PC-3 (cell line): ENCODE results near the gene ADGRV1. TPM values are rescaled to one million over a fixed set of nuclear protein-coding genes. Genes with fewer than 3 reads are reported as not detected.

Source experiments
- ATAC-seq: fragments of 200-7000 bp; cut with Tn5 transposase; 2 replicates; pipeline ENCODE4 v1.9.1; 2020; ENCODE audit warnings: mild to moderate bottlenecking, moderate library complexity
- BruUV-seq: library from RNA; stranded (reverse); fragments of 400-500 nt; replicated peaks from 2 replicates; lab custom pipeline; 2021; lab: Mats Ljungman, UMichigan
- CTCF ChIA-PET: fragments of 300-600 bp; sonication (Branson Sonifier 250); formaldehyde crosslinking; loops from one replicate; lab custom pipeline; 2022; ENCODE audit warnings: antibody characterized with exemption; lab: Charles Lee
- POLR2A ChIA-PET: fragments of 300-600 bp; sonication (Branson Sonifier 250); formaldehyde crosslinking; loops from one replicate; lab custom pipeline; 2022; ENCODE audit warnings: antibody characterized with exemption; ENCODE audit not compliant: unreplicated experiment; lab: Charles Lee
- DNase-seq: peaks from one replicate; pipeline ENCODE4 v3.0.0-alpha.2; 2015
- H2AFZ ChIP-seq: fragments of 300-600 bp; sonication (generic); 2 replicates; pipeline ENCODE4 v1.6.0; 2016; ENCODE audit warnings: antibody characterized with exemption, low read length
- H3F3A ChIP-seq: fragments of 300-600 bp; sonication (generic); one replicate; pipeline ENCODE4 v1.6.0; 2017; ENCODE audit warnings: antibody characterized with exemption, low read length, control low read depth, mild to moderate bottlenecking; ENCODE audit not compliant: unreplicated experiment
- H3K27ac ChIP-seq: fragments of 300-600 bp; sonication (generic); 2 replicates; pipeline ENCODE4 v1.5.1; 2016; ENCODE audit warnings: mild to moderate bottlenecking, low read length
- H3K27me3 ChIP-seq: fragments of 300-600 bp; sonication (generic); 2 replicates; pipeline ENCODE4 v1.6.1; 2016; ENCODE audit warnings: low read length, mixed read lengths
- H3K36me3 ChIP-seq: fragments of 300-600 bp; sonication (generic); 2 replicates; pipeline ENCODE4 v1.6.1; 2016; ENCODE audit warnings: low read depth, mixed run types, low read length, mixed read lengths
- H3K4me1 ChIP-seq: fragments of 300-600 bp; sonication (generic); 2 replicates; pipeline ENCODE4 v1.5.1; 2016; ENCODE audit warnings: low read length; ENCODE audit not compliant: insufficient read depth
- H3K4me2 ChIP-seq: fragments of 300-600 bp; sonication (generic); 2 replicates; pipeline ENCODE4 v1.6.0; 2016; ENCODE audit warnings: low read length
- H3K4me3 ChIP-seq: fragments of 300-600 bp; sonication (generic); 2 replicates; pipeline ENCODE4 v1.5.1; 2016; ENCODE audit warnings: mild to moderate bottlenecking, low read length, mixed read lengths
- H3K79me2 ChIP-seq: fragments of 300-600 bp; sonication (generic); 2 replicates; pipeline ENCODE4 v1.6.1; 2017; ENCODE audit warnings: low read length, mixed read lengths
- H3K9ac ChIP-seq: fragments of 300-600 bp; sonication (generic); 2 replicates; pipeline ENCODE4 v1.6.0; 2016; ENCODE audit warnings: mild to moderate bottlenecking, low read length
- H3K9me2 ChIP-seq: fragments of 300-600 bp; sonication (generic); replicated peaks from 2 replicates; pipeline ENCODE4 v1.6.1; 2016; ENCODE audit warnings: mixed run types, low read length, mixed read lengths
- H3K9me3 ChIP-seq: fragments of 300-600 bp; sonication (generic); 2 replicates; pipeline ENCODE4 v1.6.1; 2016; ENCODE audit warnings: low read length, mixed read lengths
- H4K20me1 ChIP-seq: fragments of 300-600 bp; sonication (generic); 2 replicates; pipeline ENCODE4 v1.6.1; 2016; ENCODE audit warnings: low read length, mixed read lengths
- CTCF ChIP-seq: fragments of 300-600 bp; sonication (generic); conservative IDR thresholded peaks from 2 replicates; pipeline ENCODE4 v1.5.1; 2017; ENCODE audit warnings: antibody characterized with exemption, low read depth, mild to moderate bottlenecking, low read length
- EZH2 ChIP-seq: fragments of 300-600 bp; sonication (generic); IDR thresholded peaks from one replicate; pipeline ENCODE4 v1.6.1; 2017; ENCODE audit warnings: antibody characterized with exemption, mild to moderate bottlenecking, low read length; ENCODE audit not compliant: unreplicated experiment
- EZH2phosphoT487 ChIP-seq: fragments of 300-600 bp; sonication (generic); IDR thresholded peaks from 2 replicates; pipeline ENCODE4 v1.6.1; 2018; ENCODE audit warnings: mild to moderate bottlenecking, antibody characterized with exemption, low read length, borderline replicate concordance
- intact Hi-C: fragments of 100-400 bp; cut with micrococcal nuclease; formaldehyde crosslinking; loops from 2 replicates; pipeline ENCODE4 v1.9.0; 2023
- total RNA-seq: library from RNA; depleted of rRNA; stranded (reverse); fragments of >200 nt; gene quantifications from 2 replicates; pipeline ENCODE4 v1.2.3, GENCODE V29; 2014

Gene ADGRV1
- total RNA-seq, 1 experiment from 2014 or later, result 22.7 TPM

GRCh38 chr5:90636948-90637347 lies 78.4 kb downstream of the ADGRV1 start:
- intact Hi-C loops, result no loop called here
- no peaks in the 10 kb centered on the region for H3K36me3 ChIP-seq
- TF ChIP-seq CTCF, result no peak
- no peak for TF ChIP-seq EZH2
- no peak for TF ChIP-seq EZH2phosphoT487

GRCh38 chr5:90637731-90638130 lies 79.1 kb downstream of the ADGRV1 start:
- Histone ChIP-seq H3K27me3 (no peaks in the 10 kb centered on the region), H3K9me2 (no peaks in the 10 kb centered on the region), H3F3A (no peaks in the 10 kb centered on the region), H3K79me2 (no peaks in the 10 kb centered on the region), H3K4me3 (no peak overlapping the region), H2AFZ (no peak overlapping the region), H3K9me3 (no peaks in the 10 kb centered on the region), H3K9ac (no peak overlapping the region), H4K20me1 (no peaks in the 10 kb centered on the region), H3K4me1 (no peaks in the 10 kb centered on the region), H3K4me2 (no peak overlapping the region), H3K36me3 (no peaks in the 10 kb centered on the region), H3K27ac (no peak overlapping the region)
- CTCF ChIA-PET, result no interaction called here
- intact Hi-C loops, result no loop called here
- no peak for TF ChIP-seq EZH2phosphoT487
- TF ChIP-seq EZH2, result no peak
- TF ChIP-seq CTCF, result no peak
- ATAC-seq (no peak), DNase-seq (no peak)
- POLR2A ChIA-PET, result no interaction called here
- BruUV-seq, result no TSS peak

More at GRCh38 chr5:90636948-90637347, 78.4 kb downstream of the ADGRV1 start:
- ATAC-seq (no peak), DNase-seq (no peak)
- Histone ChIP-seq H3K4me1 (no peaks in the 10 kb centered on the region), H3K27me3 (no peaks in the 10 kb centered on the region), H3K27ac (no peak overlapping the region), H3K9me3 (no peaks in the 10 kb centered on the region), H3K4me3 (no peak overlapping the region), H3K79me2 (no peaks in the 10 kb centered on the region), H3K9me2 (no peaks in the 10 kb centered on the region), H2AFZ (no peak overlapping the region), H3K9ac (no peak overlapping the region), H3F3A (no peaks in the 10 kb centered on the region), H4K20me1 (no peaks in the 10 kb centered on the region), H3K4me2 (no peak overlapping the region)
- BruUV-seq, result no TSS peak
- CTCF ChIA-PET, result no interaction called here
- POLR2A ChIA-PET, result no interaction called here

- Histone ChIP-seq H3K4me2 (no peak overlapping the region), H3F3A (no peaks in the 10 kb centered on the region), H2AFZ (no peak overlapping the region), H3K9me2 (no peaks in the 10 kb centered on the region), H3K9ac (no peak overlapping the region), H3K79me2 (no peaks in the 10 kb centered on the region), H3K4me3 (no peak overlapping the region), H3K36me3 (no peaks in the 10 kb centered on the region), H3K9me3 (no peaks in the 10 kb centered on the region), H3K4me1 (no peaks in the 10 kb centered on the region), H4K20me1 (no peaks in the 10 kb centered on the region), H3K27ac (no peak overlapping the region), H3K27me3 (no peaks in the 10 kb centered on the region)
- ATAC-seq, result no peak
- intact Hi-C loops, result no loop called here
- no peak for DNase-seq
- TF ChIP-seq CTCF (no peak), EZH2 (no peak), EZH2phosphoT487 (no peak)
- POLR2A ChIA-PET, result no interaction called here
- BruUV-seq, result no TSS peak
- CTCF ChIA-PET, result no interaction called here
Observed at GRCh38 chr5:90638878-90639277, 80.3 kb downstream of the ADGRV1 start.
